NCI-H187 treated with DMSO at 0.1 percent for 48 hours (cell line): ENCODE measurements around the gene JDP2.

ENCODE experiments used
- DNase-seq: peaks from one replicate; lab custom pipeline; 2025; lab: John Stamatoyannopoulos, UW

The JDP2 gene

DNA sequence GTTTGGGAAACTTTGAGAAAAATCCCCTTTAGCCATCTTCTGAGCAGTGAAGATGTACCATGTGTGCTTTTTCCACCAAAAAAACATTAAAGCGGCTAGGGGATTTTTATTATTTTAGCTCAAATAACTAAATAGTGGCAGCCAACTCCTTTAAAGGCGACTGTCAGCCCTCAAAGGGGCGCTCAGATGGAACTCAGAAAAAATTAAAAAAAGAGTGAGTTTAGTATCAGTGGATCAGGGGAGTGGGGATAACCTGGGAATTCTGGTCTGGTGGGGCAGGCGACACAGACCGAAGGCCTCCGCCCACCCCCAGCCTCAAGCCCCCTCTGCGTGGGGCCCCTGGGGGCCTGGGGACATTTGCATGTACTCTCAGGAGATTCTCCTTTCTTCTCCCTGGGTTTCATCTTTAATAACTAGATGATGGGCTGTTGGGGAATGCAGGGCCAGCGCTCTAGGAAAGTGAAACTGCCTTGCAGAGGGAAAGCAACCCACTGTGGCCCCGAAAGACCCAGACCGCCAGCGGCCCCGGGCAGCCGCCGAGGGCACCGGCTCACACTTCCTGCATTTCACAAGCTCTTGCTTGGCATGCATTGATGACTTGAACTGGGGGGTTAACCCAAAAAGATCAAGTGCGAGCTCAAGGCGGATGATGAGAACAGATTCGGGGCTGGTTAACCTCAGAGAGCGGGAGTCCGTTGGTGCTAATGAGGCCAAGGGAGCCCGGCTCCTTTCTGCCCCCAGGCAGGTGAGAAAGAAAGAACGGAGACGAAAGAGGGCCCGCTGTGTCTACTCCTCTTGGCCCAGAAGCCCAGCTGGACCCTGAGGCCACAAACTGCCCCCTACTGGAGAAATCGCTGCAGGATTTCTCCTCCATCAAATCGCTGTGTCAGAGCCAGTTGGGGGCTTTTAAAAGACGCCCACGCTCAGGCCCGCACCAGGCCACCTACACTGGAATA lies 87.1 kb downstream of the JDP2 start:
- no peak for DNase-seq

GRCh38 chr14:75515629-75515996 lies 87.8 kb downstream of the JDP2 start:
- no peak for DNase-seq

DNA sequence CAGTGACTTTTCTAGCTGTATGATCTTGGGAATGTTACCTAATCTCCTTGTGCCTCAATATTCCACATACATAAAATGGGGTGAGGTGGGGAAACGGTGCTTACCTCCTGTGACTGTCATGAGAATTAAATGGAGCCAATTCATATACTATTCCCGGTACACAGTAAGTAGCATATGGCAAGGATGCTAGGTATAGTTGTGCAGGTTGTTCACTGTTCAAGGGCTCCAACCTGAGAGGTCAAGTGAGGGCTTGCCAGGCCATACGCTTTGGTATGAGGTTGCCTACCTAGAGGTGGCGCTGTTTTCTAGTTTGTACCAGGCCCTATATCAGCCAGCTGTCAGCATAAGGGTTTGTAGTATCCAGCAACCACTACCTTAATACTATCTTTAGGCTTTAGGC lies 90.8 kb downstream of the JDP2 start:
- DNase-seq, result no peak

- no peak for DNase-seq
Measured at GRCh38 chr14:75519394-75519793, 91.6 kb downstream of the JDP2 start.

DNA sequence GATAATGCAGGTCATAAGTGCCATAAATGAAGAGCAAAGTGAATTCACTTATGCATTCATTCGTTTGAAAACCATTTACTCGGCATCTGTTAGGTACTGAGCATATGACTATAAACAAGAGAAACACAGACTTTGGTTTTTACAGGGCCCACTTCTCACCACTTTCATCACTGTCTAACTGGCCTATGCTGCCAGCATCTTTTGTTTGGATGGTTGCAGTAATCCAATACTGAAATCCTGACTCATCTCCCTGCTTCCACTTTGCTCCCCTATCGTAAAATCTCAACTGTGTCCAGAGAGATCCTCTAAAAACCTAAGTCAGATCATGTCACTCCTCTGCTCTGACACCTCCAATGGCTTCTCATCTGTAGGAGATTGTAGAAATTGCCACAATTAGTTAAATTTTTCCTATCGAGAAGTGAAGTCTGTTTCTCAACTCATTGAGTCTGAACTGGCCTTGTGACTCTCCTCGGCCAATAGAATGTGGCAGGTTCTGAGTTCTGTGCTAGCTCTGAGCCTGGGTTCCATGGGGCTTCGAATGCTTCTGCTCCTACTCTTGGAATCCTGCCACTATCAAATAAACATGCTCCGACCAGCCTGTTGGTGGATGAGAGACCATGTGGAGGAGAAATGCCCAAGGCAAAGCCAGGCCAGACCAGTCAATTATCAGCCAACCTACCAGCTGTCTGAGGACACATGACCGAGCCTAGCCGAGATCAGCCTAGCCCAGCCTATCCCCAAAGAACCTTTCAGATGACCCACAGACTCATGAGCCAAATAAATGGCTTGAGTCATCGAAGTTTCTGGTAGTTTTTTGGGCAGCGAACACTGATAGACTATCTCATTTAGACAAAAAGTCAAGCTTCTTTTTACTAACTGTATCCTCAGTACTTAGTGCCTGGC lies 92.3 kb downstream of the JDP2 start:
- no peak for DNase-seq

GRCh38 chr14:75520852-75521251 lies 93.0 kb downstream of the JDP2 start:
- DNase-seq, result no peak

GRCh38 chr14:75521415-75522199 lies 93.8 kb downstream of the JDP2 start:
- DNase-seq, result no peak

DNA sequence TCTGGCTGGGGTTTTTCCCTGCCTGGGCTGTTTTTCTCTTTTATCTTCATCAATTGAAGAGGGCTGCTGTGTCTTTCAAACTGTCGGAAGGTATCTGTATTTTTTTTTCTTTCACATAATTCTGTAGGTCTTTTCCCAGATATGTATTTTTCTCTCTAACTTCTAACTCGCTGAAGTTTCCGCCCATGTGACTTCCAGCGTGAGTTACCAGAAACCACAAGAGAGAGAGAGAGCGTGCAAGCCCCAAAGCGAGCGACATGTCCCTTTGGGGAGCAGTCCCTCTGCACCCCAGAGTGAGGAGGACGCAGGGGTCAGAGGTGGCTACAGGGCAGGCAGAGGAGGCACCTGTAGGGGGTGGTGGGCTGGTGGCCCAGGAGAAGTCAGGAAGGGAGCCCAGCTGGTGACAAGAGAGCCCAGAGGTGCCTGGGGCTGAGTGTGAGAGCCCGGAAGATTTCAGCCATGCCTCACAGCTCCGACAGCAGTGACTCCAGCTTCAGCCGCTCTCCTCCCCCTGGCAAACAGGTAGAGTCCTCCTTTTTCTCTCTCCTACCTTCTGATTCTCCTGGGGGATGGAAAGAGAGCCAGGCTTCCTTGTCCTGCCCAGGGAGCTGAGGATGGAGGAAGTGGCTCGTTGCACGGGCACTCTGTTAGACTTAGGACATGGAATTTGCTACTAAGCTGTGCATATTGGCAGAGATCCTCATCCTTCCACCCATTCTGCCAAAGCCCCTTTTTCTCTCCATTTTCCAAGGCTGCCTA lies 94.6 kb downstream of the JDP2 start, which contains the start of gene BATF:
Gene BATF (plus strand): TSS at position 246 of the 759 bp plus-strand sequence. CDS start 214 bp downstream, at position 460.
- no peak for DNase-seq

DNA sequence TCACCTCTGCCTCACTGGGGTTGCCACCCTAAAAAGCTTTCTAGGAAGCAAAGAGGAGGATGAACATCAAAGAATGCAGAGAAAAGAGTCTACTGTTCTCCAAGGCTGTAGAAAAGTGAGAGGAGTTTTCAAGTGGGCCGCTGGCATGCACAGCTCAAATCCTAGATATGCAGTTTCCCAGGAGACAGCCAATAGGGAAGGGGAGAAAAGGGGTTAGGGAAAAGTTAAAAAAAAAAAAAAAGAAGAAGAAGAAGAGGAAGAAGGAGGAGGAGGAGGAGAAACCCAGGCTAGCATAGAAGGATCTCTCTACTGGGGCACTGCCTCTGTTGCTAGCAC lies 95.1 kb downstream of the JDP2 start:
- no peak for DNase-seq
